AG10803 (cell line): ENCODE measurements around the gene NCKIPSD.

Source experiments
- DNase-seq: peaks from one replicate; pipeline ENCODE4 v3.0.0; 2010; ENCODE audit warnings: low read depth
- H3K4me3 ChIP-seq: 2 replicates; pipeline ENCODE4 v1.5.1; 2011; ENCODE audit warnings: mild to moderate bottlenecking, low read length, control low read depth
- TF ChIP-seq, protein P1 (sequence below): conservative IDR thresholded peaks from 2 replicates; pipeline ENCODE4 v1.5.1; 2011; ENCODE audit warnings: mild to moderate bottlenecking, low read length, control low read depth, inconsistent platforms

NCKIPSD gene

DNA sequence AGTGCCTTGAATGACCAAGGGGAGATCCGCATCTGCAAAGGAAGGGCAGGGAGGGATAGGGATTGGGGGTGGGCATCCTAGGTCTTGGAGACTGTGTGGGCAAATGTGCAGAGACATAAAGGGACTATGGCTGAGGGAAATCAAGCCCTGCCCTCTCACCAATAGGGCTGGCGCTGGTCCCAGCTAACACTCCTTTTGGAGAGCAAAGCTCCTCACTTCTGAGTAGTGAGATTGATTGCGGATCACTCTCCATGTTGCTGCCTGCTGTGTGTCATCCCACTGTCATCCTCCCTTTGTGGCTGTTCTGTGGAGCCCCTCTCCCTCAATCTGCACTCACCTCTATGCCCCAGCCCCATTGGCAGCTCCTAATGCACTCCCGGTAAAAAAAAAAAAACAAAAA lies 20.8 kb downstream of the NCKIPSD start:
- no peak for DNase-seq
- TF ChIP-seq, protein P1, sequence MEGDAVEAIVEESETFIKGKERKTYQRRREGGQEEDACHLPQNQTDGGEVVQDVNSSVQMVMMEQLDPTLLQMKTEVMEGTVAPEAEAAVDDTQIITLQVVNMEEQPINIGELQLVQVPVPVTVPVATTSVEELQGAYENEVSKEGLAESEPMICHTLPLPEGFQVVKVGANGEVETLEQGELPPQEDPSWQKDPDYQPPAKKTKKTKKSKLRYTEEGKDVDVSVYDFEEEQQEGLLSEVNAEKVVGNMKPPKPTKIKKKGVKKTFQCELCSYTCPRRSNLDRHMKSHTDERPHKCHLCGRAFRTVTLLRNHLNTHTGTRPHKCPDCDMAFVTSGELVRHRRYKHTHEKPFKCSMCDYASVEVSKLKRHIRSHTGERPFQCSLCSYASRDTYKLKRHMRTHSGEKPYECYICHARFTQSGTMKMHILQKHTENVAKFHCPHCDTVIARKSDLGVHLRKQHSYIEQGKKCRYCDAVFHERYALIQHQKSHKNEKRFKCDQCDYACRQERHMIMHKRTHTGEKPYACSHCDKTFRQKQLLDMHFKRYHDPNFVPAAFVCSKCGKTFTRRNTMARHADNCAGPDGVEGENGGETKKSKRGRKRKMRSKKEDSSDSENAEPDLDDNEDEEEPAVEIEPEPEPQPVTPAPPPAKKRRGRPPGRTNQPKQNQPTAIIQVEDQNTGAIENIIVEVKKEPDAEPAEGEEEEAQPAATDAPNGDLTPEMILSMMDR, result no peak

DNA sequence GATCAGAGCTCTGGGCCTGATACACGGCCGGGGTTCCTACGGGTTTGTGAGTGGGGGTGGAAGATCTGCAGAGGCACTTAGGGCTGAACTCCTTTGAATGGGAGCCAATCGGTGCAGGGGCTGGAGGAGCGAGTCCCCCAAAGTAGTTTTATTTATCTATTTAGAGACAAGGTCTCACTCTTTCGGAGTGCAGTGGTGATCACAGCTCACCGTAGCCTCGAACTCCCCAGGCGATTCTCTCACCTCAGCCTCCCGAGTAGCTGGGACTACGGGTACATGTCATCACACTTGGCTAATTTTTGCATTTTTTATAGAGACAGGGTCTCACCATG lies 21.4 kb downstream of the NCKIPSD start:
- TF ChIP-seq, protein P1, result no peak
- DNase-seq, result no peak
- peak overlapping the region; percentile 72 for H3K4me3 ChIP-seq

More for the DNA sequence above, 20.8 kb downstream of the NCKIPSD start:
- no peak overlapping the region for H3K4me3 ChIP-seq

DNA sequence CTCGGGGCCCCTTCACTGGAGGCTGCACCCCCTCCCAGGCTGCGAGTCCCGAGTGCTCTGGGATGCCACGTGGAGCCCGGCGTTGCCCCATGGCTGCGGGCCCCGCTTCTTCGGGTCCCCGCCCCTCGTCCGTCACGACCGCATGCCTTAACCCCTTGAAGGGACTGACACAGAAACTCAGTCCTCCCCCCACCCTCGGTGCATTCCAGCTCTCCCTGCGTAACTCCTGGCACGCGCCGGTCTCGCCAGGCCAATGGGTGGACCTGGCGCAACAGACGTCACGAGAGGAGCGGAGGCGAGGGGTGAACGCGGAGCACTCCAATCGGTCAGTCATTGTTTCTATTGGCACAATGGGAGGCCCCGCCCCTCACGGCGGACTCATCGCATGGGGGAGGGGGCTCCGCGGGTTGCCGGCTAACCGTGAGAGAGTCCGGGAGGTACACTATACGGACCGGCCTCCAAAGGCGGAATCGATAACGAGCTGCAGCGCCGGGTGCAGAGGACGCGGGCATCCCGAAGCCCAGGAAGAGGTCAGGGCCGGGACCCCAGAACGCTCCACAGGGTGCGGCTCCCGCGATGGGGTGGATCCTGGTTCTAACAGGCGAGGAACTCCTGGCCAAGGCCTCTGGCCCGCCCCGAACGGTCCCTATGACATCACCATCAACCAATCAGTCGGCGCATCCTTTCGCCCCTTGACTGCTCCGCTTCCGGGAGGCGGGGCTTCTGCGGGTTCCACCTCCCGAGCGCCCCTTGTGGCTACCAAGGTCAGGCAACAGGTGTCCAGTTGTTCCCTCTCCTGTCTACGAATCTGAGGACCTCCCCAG lies 22.0 kb downstream of the NCKIPSD start:
- TF ChIP-seq, protein P1, result peak; percentile 73
- peak overlapping the region; percentile 72 for H3K4me3 ChIP-seq
- peak; percentile 98 for DNase-seq

DNA sequence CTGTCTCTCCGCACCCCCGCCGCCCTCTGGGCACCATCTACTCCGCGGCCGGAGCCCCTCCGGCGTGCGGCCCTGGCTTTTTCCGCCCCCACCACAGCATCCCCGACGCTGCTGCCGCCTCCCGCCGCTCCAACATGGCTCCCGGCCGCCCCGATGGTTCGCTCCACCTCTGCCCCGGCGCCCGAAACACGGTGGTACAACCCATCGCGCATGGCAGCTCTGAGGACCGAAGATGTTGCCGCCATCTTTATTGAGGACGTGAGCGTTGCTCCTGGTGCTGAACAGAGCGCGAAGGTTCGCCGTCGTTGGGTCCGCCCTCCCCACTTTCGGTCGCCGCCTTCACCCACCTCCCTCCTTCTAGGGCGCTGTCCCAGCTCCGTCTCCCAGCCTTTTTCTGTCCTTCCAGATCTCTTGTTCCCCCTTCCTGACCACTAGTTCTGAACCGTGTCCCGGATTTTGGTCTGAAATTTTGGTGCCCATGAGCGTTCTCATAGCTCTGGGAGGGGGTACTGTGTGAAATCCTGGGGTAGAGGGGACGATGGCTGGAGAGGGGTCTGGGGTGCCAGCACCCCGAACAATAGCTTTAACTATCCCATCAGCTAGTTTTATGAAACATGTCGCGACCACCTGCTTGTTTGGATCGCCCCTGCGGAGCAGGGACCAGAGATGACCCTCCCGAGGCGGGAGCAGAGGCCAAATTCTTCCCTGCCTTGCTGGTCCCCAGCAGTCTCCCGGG lies 22.8 kb downstream of the NCKIPSD start, which contains the start of gene CELSR3:
TSS of gene CELSR3 (minus strand) at position 134 of the 736 bp plus-strand sequence. CDS start 252 bp downstream, outside the sequence.
- DNase-seq, result peak; percentile 91
- TF ChIP-seq, protein P1, result no peak
- H3K4me3 ChIP-seq, result peak within 1 kb of the TSS; percentile 72

DNA sequence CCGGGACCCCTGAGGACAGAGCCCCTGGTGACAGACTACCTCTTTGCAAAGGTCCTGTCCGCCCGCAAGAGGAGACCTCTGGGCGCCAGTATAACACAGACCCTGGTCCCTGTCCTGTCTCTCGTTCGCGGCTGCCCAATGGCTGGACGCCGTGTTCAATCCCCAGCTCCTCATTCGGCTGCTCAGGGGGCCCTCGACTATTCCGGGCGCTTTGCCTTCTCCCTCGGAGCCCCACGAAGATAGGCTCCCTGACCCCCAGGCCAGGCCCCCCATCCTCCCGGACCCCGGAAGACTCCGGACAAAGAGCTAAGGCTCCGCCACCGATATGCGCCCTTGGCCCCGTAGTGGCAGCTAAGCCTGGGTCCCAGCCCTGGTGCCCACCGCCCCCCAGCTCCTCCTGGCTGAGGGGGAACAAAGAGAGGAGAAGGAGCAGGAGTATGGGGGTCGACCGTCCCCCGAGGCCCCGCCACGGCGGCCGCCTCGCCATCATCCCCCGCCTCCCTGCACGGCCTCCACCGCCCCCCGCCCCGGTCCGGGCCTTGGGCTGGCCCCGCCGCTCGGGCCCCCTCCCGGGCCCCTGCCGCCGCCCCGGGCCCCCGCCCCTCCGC lies 23.5 kb downstream of the NCKIPSD start:
- TF ChIP-seq, protein P1, result no peak
- no peak for DNase-seq
- H3K4me3 ChIP-seq, result no peak overlapping the region

DNA sequence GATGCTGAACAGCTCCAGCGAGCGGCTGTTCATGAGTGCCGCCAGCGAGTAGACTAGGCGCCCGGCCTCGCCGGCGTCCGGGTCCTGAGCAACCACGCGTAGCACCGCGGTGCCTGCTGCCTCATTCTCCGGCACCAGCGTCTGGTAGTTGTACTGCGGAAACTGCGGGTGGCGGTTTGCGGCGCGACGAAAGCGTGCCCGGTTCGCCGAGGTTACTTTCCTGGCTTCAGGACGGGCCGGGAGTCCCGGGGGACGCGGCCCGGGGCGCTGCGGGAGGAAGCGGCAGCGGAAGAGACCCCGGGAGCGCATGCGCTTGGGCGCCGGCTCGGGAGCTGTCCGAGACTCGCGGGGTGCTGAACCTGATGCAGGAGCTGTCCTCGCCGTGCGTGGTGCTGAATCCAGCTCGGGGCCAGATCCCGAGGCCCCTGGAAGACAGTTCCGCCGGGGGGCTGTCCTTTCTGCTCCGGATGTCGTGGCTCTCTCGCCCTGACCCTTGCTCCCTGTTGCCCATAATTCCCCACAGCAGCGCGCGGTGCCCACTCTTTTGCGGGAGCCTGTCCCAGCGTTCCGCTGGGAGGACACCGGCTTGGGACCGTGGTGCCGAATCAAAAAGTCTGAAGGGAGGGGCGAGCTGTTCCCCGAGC lies 24.1 kb downstream of the NCKIPSD start:
- peak; percentile 25 for DNase-seq
- peak overlapping the region; percentile 52 for H3K4me3 ChIP-seq
- TF ChIP-seq, protein P1, result no peak
